Right ventricle myocardium superior (tissue), 1 donor: ENCODE data around the gene IL17A. TPM values are rescaled to one million over a fixed set of nuclear protein-coding genes. Genes with fewer than 3 reads are reported as not detected.
"Not testable (repeated sequence)": the region's sequence is repeated elsewhere in the genome, so short reads cannot be mapped to it uniquely, and the experiment has no call there.

Source experiments
- ATAC-seq: fragments of 200-7000 bp; cut with Tn5 transposase; one replicate; pipeline ENCODE4 v1.9.1; 2020; ENCODE audit warnings: mild to moderate bottlenecking; ENCODE audit not compliant: poor library complexity
- DNase-seq: peaks from one replicate; pipeline ENCODE4 v3.0.0-alpha.2; 2020
- intact Hi-C: fragments of 100-400 bp; cut with DNase I; formaldehyde crosslinking; loops from one replicate; pipeline ENCODE4 v1.11.2; 2022
- total RNA-seq: library from RNA; stranded (reverse); fragmentation: NEBNext Ultra II Directional; extraction: Animal tissue kit (Norgen Biotek cat#: 25700); gene quantifications from one replicate; pipeline ENCODE4 v1.2.1, GENCODE V29; 2021
- donor health status: DM: no; HTN: yes; CAD: no; lungs with severe emphysema.

The IL17A gene
- total RNA-seq, 1 donor from 2014 or later = not detected

- DNase-seq (no peak), ATAC-seq (no peak)
- intact Hi-C loops = loop anchor here (10.0 kb wide), 1 partner anchor 73 kb away; no protein-coding TSS in a partner anchor
Observed at GRCh38 chr6:52161689-52162438, 24.3 kb upstream of the IL17A start.

DNA sequence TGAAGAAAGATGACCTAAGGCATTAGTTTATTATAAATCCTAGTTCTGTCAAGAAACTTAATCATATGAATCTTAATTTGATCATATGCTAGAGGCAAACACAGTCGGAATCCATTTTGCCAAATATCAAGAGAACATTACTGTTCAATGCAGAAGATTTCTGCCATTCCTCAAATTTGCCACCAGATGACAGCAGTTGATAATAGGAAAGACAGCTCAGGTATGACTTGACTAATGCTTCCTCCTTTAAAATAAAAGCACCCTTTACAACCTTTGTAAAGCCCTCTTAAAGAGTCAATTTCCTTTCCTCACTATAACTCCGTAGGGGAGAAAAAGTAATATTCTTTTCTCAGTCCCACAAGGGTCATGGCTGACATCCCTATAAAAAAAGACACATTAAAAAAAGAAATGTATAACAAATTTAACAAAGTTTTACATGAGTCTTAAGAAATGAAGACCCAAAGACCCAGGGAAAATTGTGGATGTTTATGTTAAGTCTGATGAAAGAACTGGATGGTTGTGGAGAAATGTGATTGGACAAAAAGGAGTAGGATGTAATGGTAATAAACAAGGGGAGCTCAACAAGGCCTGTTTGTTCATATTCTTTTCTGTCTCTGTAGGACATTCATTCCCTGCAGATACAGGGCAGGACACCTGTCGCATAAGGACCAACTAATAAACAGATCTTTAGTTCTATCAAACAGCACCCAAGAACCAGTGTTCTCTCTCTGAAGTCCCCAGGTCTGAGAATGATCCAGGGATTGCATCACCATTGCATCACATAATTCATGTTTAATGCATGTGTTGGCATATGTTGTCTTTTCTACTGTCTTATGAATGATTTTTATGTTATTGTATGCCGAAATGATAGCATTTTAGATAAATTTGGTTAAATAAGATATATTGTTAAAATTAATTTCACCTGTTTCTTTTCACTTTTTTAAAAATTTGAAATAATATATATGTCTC is 23.0 kb upstream of the IL17A start:
- ATAC-seq (no peak), DNase-seq (no peak)
- intact Hi-C loops = loop anchor here (10.0 kb wide), 1 partner anchor 72 kb away; no protein-coding TSS in a partner anchor

DNA sequence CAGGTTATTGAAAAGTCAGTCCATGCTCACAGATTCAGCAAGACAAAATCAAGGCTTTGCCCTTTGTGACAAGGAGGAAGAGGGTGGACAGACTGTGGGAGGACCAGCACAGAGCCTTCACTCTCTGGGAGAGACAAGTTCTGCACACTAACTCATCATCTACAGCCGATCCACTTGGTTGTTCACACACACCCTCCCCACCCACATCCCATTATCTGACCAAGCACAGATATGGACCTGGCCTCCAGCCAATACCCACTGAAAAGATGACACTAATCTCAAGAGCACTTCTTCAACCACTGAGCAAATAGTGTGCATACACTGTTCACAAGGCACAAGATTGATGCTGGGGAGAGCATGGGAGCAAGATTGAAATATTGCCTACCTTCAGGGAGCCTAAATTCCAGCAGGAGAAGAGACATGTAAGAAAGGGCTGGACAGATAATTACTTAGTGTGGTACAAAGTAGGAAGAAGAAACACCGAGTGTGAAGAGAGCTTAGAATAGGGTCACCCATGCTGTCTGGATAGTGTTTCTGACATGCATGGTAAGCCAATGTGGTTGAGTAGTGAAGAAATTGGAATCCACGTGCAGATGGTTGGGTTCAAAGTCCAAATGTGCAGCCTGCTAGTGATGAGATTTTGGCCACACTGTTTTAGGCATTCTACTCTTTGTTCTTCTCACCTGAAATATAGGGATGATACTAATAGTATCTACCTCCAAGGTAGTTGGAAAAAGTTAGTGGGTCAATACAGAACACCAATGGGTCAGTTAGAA is 21.7 kb upstream of the IL17A start:
- no peak for DNase-seq
- intact Hi-C loops = loop anchor here (10.0 kb wide), 1 partner anchor 70 kb away; no protein-coding TSS in a partner anchor
- no peak for ATAC-seq

- ATAC-seq (no peak), DNase-seq (no peak)
- intact Hi-C loops = loop anchor here (10.0 kb wide), 1 partner anchor 68 kb away; no protein-coding TSS in a partner anchor
Observed at GRCh38 chr6:52167267-52167666, 18.9 kb upstream of the IL17A start.

- DNase-seq, ATAC-seq: not testable (repeated sequence)
- intact Hi-C loops = loop anchor here (10.0 kb wide), 1 partner anchor 66 kb away; no protein-coding TSS in a partner anchor
Observed at GRCh38 chr6:52168351-52168750, 17.8 kb upstream of the IL17A start.

GRCh38 chr6:52174118-52174517 is 12.1 kb upstream of the IL17A start:
- DNase-seq (no peak), ATAC-seq (no peak)
- intact Hi-C loops = no loop called here

DNA sequence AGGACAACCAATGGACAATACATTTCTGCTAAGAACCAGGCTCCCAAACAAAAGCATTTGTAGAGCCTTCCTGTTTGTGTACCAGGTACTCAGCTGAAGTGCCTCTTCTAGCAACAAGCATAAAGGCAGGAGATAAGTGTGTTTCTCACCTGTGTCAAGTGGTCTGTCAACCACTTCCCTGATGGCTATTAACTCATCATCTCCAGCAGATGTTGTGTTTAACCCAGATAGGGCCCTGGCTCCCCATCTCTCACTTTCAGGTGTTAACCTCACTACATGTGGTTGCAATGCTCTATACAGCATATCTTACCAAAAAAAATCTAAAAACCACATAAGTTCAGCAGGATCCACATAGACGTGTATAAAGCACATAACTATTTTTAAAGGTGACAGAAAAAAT is 9.6 kb upstream of the IL17A start:
- no peak for ATAC-seq

GRCh38 chr6:52177961-52178360 is 8.2 kb upstream of the IL17A start:
- no peak for ATAC-seq
- DNase-seq = no peak
- intact Hi-C loops = no loop called here

More for the DNA sequence above, 9.6 kb upstream of the IL17A start:
- intact Hi-C loops = no loop called here
- DNase-seq = no peak

- intact Hi-C loops = no loop called here
- ATAC-seq = no peak
- DNase-seq = no peak
Observed at GRCh38 chr6:52180787-52181558, 5.2 kb upstream of the IL17A start.

DNA sequence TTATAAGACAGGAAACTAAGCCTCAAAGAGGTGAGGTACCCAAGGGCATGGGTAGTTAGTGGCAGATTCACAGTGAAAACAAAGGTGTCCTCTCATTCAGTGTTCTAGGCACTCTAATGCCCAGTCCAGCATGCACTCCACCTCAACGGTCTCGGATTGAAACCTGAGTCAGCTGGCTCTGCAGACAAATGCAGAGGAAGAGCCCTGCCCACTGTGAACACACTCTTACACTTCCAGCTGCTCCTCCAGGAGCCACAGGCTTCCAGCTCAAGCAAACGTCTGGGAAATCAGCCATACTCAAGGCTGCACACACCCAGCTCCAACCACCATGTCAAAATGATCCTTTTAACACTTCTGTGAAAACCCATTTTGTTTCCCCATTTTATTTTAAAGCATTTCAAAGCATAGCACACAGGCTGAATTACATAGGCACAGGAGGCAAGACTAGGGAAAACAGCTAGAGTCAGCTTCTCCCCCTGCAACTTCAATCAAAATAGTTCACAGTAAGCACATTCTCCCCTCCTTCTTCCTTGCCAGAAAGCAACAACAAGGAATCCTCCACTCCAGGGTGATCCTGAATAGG is 3.0 kb upstream of the IL17A start:
- no peak for DNase-seq
- no peak for ATAC-seq
- intact Hi-C loops = no loop called here

DNA sequence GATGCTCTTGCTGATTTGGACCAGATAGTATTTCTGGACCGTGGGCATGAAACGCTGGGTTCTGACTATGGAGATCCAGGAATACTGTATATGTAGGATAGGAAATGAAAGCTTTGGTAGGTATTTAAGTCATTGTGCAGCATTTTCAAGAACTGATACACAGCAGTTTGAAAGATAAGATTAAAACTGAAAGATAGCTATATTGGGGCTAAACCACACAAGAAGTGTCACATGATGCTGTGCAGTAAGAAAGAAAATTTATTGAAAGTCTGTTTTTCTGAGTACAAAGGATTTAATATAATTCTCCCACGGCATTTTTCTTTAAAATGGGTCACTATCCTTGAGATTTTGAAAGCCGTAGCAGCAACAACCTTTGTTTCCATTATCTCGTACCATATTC is 305 bp downstream of the IL17A start:
- intact Hi-C loops = no loop called here
- no peak for ATAC-seq
- no peak for DNase-seq

DNA sequence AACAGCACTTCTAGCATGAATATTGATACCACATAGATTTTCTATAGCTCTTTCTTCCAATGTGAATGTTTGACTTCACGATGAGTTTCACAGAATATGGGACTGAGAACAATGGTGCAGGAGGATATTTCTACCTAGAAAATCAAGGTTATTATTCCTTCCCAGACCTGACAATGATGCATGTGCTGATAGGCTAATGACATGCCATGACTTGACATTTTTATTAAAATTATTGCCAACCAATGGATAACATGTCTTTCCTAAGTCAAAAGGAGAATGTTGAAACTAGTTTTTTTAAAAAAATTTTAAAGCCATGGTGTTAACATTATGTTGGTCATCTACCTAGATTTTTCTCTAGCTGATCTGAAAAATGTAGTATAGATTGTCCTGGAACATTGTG is 923 bp downstream of the IL17A start:
- ATAC-seq (no peak), DNase-seq (no peak)
- intact Hi-C loops = no loop called here

DNA sequence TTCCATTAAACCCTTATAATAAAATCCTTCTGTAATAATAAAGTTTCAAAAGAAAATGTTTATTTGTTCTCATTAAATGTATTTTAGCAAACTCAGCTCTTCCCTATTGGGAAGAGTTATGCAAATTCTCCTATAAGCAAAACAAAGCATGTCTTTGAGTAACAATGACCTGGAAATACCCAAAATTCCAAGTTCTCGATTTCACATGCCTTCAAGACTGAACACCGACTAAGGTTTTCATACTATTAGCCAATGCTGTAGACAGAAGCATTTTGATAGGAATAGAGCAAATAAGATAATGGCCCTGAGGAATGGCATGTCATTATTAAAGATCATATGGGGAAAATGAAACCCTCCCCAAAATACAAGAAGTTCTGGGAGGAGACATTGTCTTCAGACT is 3.8 kb downstream of the IL17A start:
- DNase-seq (no peak), ATAC-seq (no peak)
- intact Hi-C loops = no loop called here

DNA sequence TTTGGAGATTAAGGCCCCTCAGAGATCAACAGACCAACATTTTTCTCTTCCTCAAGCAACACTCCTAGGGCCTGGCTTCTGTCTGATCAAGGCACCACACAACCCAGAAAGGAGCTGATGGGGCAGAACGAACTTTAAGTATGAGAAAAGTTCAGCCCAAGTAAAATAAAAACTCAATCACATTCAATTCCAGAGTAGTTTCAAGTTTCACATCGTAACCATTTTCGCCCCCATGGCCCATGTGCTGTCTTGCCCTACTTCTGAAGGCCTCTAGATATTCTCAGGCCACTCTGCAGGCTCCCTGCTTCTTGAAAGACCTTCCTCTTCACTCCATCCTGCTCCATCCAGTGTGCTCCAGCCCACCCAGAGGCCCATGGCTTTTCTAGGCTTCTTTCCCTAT is 4.2 kb downstream of the IL17A start:
- intact Hi-C loops = no loop called here
- no peak for ATAC-seq
- DNase-seq = no peak

- ATAC-seq = no peak
- intact Hi-C loops = no loop called here
Observed at GRCh38 chr6:52191824-52192223, 5.6 kb downstream of the IL17A start.

GRCh38 chr6:52195886-52196285 is 9.7 kb downstream of the IL17A start:
- no peak for DNase-seq
- intact Hi-C loops = no loop called here
- ATAC-seq = no peak

More at GRCh38 chr6:52191824-52192223, 5.6 kb downstream of the IL17A start:
- DNase-seq = no peak

DNA sequence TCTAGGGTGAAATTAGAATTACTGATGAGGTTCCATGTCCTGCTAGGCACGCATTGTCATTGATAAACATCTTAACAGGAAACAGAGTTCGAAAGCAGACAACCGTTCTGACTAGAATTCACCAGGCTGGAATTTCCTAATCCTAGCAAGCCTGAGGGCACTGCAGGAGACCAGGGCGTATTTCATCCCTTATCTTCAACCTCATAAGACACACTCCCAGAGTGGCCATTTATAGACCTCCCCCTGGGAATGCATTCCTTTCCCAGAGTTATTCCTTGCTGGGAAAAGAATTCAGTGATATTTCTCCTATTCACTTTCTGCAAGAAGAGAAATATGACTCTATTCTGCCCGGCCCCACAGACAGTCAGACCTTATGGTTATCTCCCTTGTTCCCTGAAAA is 13.9 kb downstream of the IL17A start:
- ATAC-seq, DNase-seq, intact Hi-C loops: not testable (repeated sequence)

- DNase-seq (no peak), ATAC-seq (no peak)
- intact Hi-C loops = no loop called here
Observed at GRCh38 chr6:52201046-52201445, 14.9 kb downstream of the IL17A start.
